Lung (tissue), 12 donors: ENCODE measurements around the gene NADK2. TPM values are rescaled to one million over a fixed set of nuclear protein-coding genes. Genes with fewer than 3 reads are reported as not detected.

Experiments
- ATAC-seq: fragments of 200-7000 bp; cut with Tn5 transposase; one replicate; pipeline ENCODE4 v1.9.1; 2020; ENCODE audit warnings: moderate number of reproducible peaks; ENCODE audit not compliant: insufficient read depth, low FRiP score
- DNase-seq, 3 donors: peaks; one replicate each; pipeline ENCODE4 v3.0.0-alpha.2; 2013 to 2017
- H3K27ac ChIP-seq, 2 donors: one replicate each; pipeline ENCODE4 v1.5.1; 2013; ENCODE audit warnings: mild to moderate bottlenecking in 2 of 2, moderate library complexity in 2 of 2, control low read depth in 1 of 2, inconsistent platforms in 1 of 2, low read depth in 1 of 2, low read length in 1 of 2
- H3K27me3 ChIP-seq, 3 donors: one replicate each; pipeline ENCODE4 v1.5.1; 2013; ENCODE audit warnings: low read length in 2 of 3; ENCODE audit not compliant: control insufficient read depth in 3 of 3, insufficient read depth in 3 of 3
- H3K36me3 ChIP-seq, 4 donors: one replicate each; pipeline ENCODE4 v1.5.1; 2013; ENCODE audit warnings: low read length in 4 of 4, mild to moderate bottlenecking in 1 of 4, moderate library complexity in 1 of 4; ENCODE audit not compliant: control insufficient read depth in 4 of 4, insufficient read depth in 4 of 4
- H3K4me1 ChIP-seq, 5 donors: one replicate each; pipeline ENCODE4 v1.5.1; 2013; ENCODE audit warnings: low read length in 5 of 5, mild to moderate bottlenecking in 2 of 5, moderate library complexity in 1 of 5; ENCODE audit not compliant: control insufficient read depth in 5 of 5, insufficient read depth in 5 of 5
- H3K4me3 ChIP-seq: one replicate; pipeline ENCODE4 v1.5.1; 2013; ENCODE audit warnings: mild to moderate bottlenecking, control low read depth, moderate library complexity
- H3K9ac ChIP-seq, 2 donors: one replicate each; pipeline ENCODE4 v1.5.1; 2013; ENCODE audit warnings: low read length in 2 of 2, control low read depth in 1 of 2; ENCODE audit not compliant: insufficient read depth in 1 of 2
- H3K9me3 ChIP-seq, 4 donors: one replicate each; pipeline ENCODE4 v1.5.1; 2013; ENCODE audit warnings: low read length in 3 of 4, mild to moderate bottlenecking in 1 of 4, moderate library complexity in 1 of 4; ENCODE audit not compliant: control insufficient read depth in 4 of 4, insufficient read depth in 3 of 4
- CTCF ChIP-seq: IDR thresholded peaks from 2 replicates; pipeline ENCODE4 v1.5.1; 2012; ENCODE audit warnings: mild to moderate bottlenecking; ENCODE audit errors: control extremely low read depth, extremely low read depth
- WGBS, 2 donors: extraction: QIAGEN DNeasy Blood & Tissue Kit; methylation state at CpG; one replicate each; pipeline ENCODE4 v1.1.7; 2013; 5-methylcytosine and 5-hydroxymethylcytosine counted together
- polyA plus RNA-seq, 2 donors: library from polyadenylated mRNA; stranded (reverse); fragments of 200-250 nt; gene quantifications; one replicate each; pipeline ENCODE4 v1.2.1, GENCODE V29; 2013
- total RNA-seq, 2 donors: library from RNA; depleted of rRNA in 1 of 2; stranded (reverse); fragments of >200 nt in 1 of 2; gene quantifications; one replicate each; pipeline ENCODE4 v1.2.1, GENCODE V29; 2014 to 2021
- donor health status: control.
- donor health status: control.
- donor health status: Bipolar disorder and iron deficiency.
- donor health status: healthy.
- donor health status: DM: yes; HTN: yes; CAD: no.

Gene NADK2
- total and polyA plus RNA-seq, 4 donors: 8.4 to 37.9 (median 16.2) TPM

DNA sequence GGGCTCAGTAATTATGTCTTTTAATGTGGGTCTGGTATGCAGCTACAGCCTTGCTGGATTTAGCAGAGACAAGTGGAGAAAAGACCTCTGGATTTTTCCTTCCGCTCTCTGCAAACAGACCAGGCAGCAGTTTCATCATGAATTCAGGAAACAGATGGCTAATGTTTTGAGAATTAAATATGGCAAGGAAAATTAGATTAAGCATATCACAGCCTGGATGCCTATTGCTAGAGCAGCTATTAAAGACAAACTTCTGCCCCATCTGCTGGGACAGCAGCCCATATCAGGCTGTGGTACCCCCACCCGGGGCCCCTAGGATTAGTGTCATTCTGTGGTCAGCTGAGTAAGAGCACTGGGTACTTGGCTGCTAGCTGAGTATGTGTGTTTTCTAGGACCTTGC, 83.6 kb downstream of the NADK2 start:
- no peak for DNase-seq
- Histone ChIP-seq H3K4me1 (peaks cover 0 to 15% (median 9%) of the 10 kb centered on the region in 5 donors), H3K9ac (no peak overlapping the region), H3K27ac (no peak overlapping the region), H3K4me3 (no peak overlapping the region), H3K9me3 (no peaks in the 10 kb centered on the region), H3K36me3 (peaks cover 8 to 49% (median 29%) of the 10 kb centered on the region in 4 donors), H3K27me3 (no peaks in the 10 kb centered on the region)
- TF ChIP-seq CTCF: no peak
- WGBS, 2 donors: 33 to 62% methylated on average over 2 of the region's 2 CpGs
- no peak for ATAC-seq

- H3K27me3 ChIP-seq: no peaks in the 10 kb centered on the region
- no peaks in the 10 kb centered on the region for H3K9me3 ChIP-seq
- 43 to 70% methylated on average over 1 of the region's 1 CpG for whole genome bisulfite sequencing, 2 donors
- no peak for ATAC-seq
- H3K4me1 ChIP-seq: peaks cover 0 to 18% (median 16%) of the 10 kb centered on the region in 5 donors
- H3K9ac ChIP-seq: no peak overlapping the region
- H3K27ac ChIP-seq: no peak overlapping the region
- TF ChIP-seq CTCF: no peak
- no peak overlapping the region for H3K4me3 ChIP-seq
- peaks cover 8 to 40% (median 22%) of the 10 kb centered on the region in 4 donors for H3K36me3 ChIP-seq
- no peak for DNase-seq
These were observed 85.1 kb downstream of the NADK2 start for GRCh38 chr5:36156619-36157018.

GRCh38 chr5:36156121-36156601, 85.6 kb downstream of the NADK2 start:
- 57 to 66% methylated on average over 4 of the region's 4 CpGs for WGBS, 2 donors
- no peaks in the 10 kb centered on the region for H3K9me3 ChIP-seq
- H3K36me3 ChIP-seq: peaks cover 8 to 40% (median 20%) of the 10 kb centered on the region in 4 donors
- no peak overlapping the region for H3K27ac ChIP-seq
- no peak for TF ChIP-seq CTCF
- H3K27me3 ChIP-seq: no peaks in the 10 kb centered on the region
- peaks cover 0 to 18% (median 16%) of the 10 kb centered on the region in 5 donors for H3K4me1 ChIP-seq
- ATAC-seq (no peak), DNase-seq (peak in 1 of 3 donors; percentile 16)
- H3K4me3 ChIP-seq: no peak overlapping the region
- H3K9ac ChIP-seq: no peak overlapping the region

GRCh38 chr5:36155291-36155690, 86.4 kb downstream of the NADK2 start:
- Histone ChIP-seq H3K27ac (no peak overlapping the region), H3K36me3 (peaks cover 6 to 32% (median 19%) of the 10 kb centered on the region in 4 donors), H3K9me3 (no peaks in the 10 kb centered on the region), H3K27me3 (no peaks in the 10 kb centered on the region), H3K4me1 (peaks cover 0 to 25% (median 16%) of the 10 kb centered on the region in 5 donors), H3K4me3 (no peak overlapping the region), H3K9ac (no peak overlapping the region)
- WGBS, 2 donors: 79% methylated on average over 7 of the region's 7 CpGs
- no peak for ATAC-seq
- no peak for DNase-seq
- TF ChIP-seq CTCF: no peak
